Peyer's patch (tissue), 4 donors: ENCODE measurements around the gene SPANXB1.
"Not testable (repeated sequence)": the region's sequence is repeated elsewhere in the genome, so short reads cannot be mapped to it uniquely, and the experiment has no call there.

Experiments
- CTCF ChIP-seq, 6 experiments: fragments of 450-650 bp in 4 of 6; fragments of 200-600 bp in 2 of 6; sonication (generic) in 1 of 6; IDR thresholded peaks; one replicate each; pipeline ENCODE4 v1.5.1; 2017 to 2019; ENCODE audit warnings: antibody characterized with exemption in 6 of 6, mild to moderate bottlenecking in 3 of 6, moderate library complexity in 1 of 6
- POLR2A ChIP-seq, 2 donors: fragments of 450-650 bp; IDR thresholded peaks; one replicate each; pipeline ENCODE4 v1.5.1; 2017; ENCODE audit warnings: antibody characterized with exemption in 2 of 2, mild to moderate bottlenecking in 2 of 2, moderate library complexity in 2 of 2

- not testable (repeated sequence) for TF ChIP-seq POLR2A, CTCF (IDR thresholded peaks at IDR 0.05)
Observed at GRCh38 chrX:141044246-141044645, 41.9 kb downstream of the SPANXB1 start.
